HG02678 (cell line): ENCODE results near the gene RHOF.
"Not testable (repeated sequence)": the region's sequence is repeated elsewhere in the genome, so short reads cannot be mapped to it uniquely, and the experiment has no call there.

Source experiments
- ATAC-seq: cut with Tn5 transposase; IDR thresholded peaks from one replicate; pipeline ENCODE4 v1.9.1; 2021; ENCODE audit warnings: mild to moderate bottlenecking, moderate library complexity; ENCODE audit not compliant: unreplicated experiment

The RHOF gene

GRCh38 chr12:121750507-121750955 is 43.0 kb downstream of the RHOF start:
- no peak for ATAC-seq

GRCh38 chr12:121749267-121749666 is 44.2 kb downstream of the RHOF start:
- no peak for ATAC-seq

GRCh38 chr12:121748571-121749265 is 44.8 kb downstream of the RHOF start:
- peak; percentile 65 for ATAC-seq

- ATAC-seq = no peak
Observed at GRCh38 chr12:121748218-121748570, 45.3 kb downstream of the RHOF start.

- not testable (repeated sequence) for ATAC-seq
Observed at GRCh38 chr12:121745545-121745944, 47.9 kb downstream of the RHOF start.

- ATAC-seq = no peak
Observed at GRCh38 chr12:121741743-121742142, 51.7 kb downstream of the RHOF start.

GRCh38 chr12:121740847-121741246 is 52.6 kb downstream of the RHOF start:
- no peak for ATAC-seq

GRCh38 chr12:121738340-121738858 is 55.1 kb downstream of the RHOF start:
- no peak for ATAC-seq

GRCh38 chr12:121733849-121734248 is 59.6 kb downstream of the RHOF start:
- no peak for ATAC-seq

- ATAC-seq = no peak
Observed at GRCh38 chr12:121731473-121731872, 62.0 kb downstream of the RHOF start.

GRCh38 chr12:121729021-121729420 is 64.5 kb downstream of the RHOF start:
- ATAC-seq = no peak
